Measurements from ENCODE around the gene MAN1C1.

MAN1C1 gene

DNA sequence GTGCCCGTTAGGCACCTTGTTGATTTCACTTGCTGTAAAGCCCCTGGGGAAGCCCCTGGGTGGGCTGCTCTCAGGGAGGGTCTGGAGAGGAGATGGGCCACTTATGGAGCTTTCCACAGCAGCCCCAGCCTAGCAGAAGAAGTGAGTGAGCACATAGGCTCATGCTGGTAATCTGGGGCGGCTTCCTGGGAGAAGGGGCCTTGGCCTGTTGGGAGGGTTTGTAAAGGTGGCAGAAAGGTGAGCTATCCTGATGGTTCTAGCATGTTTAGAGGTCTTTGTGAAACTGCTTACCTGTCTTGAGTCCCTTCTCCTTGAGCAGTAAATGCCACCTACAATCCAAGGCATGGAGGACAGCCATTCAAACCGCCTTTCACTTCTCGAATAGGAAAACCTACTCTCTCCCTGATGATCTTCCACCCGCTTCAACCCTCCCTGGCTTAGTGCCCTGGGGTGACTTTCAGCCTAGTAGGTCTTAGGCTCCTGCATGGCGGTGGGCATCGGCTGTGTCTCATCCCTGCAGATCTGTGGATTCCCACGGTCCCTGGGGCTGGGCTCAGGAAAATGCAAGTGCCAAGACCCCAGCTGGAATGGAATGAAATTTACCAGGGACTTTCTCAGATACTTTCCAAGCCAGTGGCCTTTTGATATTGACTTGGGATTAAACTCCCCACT is 95.8 kb downstream of the MAN1C1 start:
- TF ChIP-seq CTCF (conservative IDR thresholded peaks at IDR 0.05; ENCODE audit: low read depth, low read length) = no peak
- no peak for DNase-seq (ENCODE audit: low read depth)

DNA sequence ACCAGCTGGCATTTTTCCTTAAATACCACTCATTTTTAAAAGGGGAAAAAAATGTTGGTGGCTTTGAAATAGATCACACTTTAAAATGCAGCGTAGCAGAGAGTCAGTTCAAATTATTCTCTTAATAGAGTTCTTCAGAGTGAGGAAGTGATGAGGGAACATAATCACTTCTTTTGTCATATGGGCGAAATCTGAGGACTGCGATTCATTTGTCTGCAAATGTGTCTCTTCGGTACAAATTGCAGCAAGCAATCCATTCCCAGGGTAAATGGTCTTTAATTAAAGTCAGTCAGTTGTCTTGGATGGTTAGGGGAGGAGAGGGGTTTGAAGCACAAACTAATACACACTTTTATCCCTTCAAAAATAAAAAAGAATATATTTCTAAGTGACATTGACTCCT is 97.4 kb downstream of the MAN1C1 start:
- DNase-seq (ENCODE audit: low read depth) = no peak
- TF ChIP-seq CTCF (conservative IDR thresholded peaks at IDR 0.05; ENCODE audit: low read depth, low read length) = no peak

More for the DNA sequence above, 95.8 kb downstream of the MAN1C1 start:
- no peak overlapping the region for H3K4me3 ChIP-seq (ENCODE audit: low read depth, low read length)

GRCh38 chr1:25714372-25714931 is 97.9 kb downstream of the MAN1C1 start:
- no peak for DNase-seq (ENCODE audit: low read depth)
- H3K4me3 ChIP-seq (ENCODE audit: low read depth, low read length) = no peak overlapping the region
- TF ChIP-seq CTCF (conservative IDR thresholded peaks at IDR 0.05; ENCODE audit: low read depth, low read length) = no peak

More for the DNA sequence above, 97.4 kb downstream of the MAN1C1 start:
- no peak overlapping the region for H3K4me3 ChIP-seq (ENCODE audit: low read depth, low read length)

- no peak overlapping the region for H3K4me3 ChIP-seq (ENCODE audit: low read depth, low read length)
- peak; percentile 36 for DNase-seq (ENCODE audit: low read depth)
- TF ChIP-seq CTCF (conservative IDR thresholded peaks at IDR 0.05; ENCODE audit: low read depth, low read length) = no peak
Measured at GRCh38 chr1:25715888-25716287, 99.3 kb downstream of the MAN1C1 start.

DNA sequence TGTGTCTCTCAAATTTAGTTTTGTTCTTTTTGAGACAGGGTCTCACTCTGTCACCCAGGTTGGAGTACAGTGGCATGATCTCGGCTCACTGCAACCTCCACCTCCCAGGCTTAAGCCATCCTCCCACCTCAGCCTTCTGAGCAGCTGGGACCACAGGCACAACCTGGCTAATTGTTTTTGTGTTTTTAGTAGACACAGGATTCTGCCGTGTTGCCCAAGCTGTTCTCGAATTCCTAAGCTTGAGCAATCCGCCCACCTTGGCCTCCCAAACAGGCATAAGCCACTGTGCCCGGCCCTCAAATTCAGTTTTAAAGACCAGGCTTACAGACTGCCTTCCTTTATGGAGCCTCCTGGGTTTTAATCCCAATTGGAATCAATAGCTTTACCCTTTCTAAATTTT is 99.7 kb downstream of the MAN1C1 start:
- DNase-seq (ENCODE audit: low read depth) = no peak
- TF ChIP-seq CTCF (conservative IDR thresholded peaks at IDR 0.05; ENCODE audit: low read depth, low read length) = no peak
- H3K4me3 ChIP-seq (ENCODE audit: low read depth, low read length) = no peak overlapping the region

GRCh38 chr1:25718732-25719131 is 102.1 kb downstream of the MAN1C1 start:
- H3K4me3 ChIP-seq (ENCODE audit: low read depth, low read length) = no peak overlapping the region
- no peak for TF ChIP-seq CTCF (conservative IDR thresholded peaks at IDR 0.05; ENCODE audit: low read depth, low read length)
- no peak for DNase-seq (ENCODE audit: low read depth)

- DNase-seq (ENCODE audit: low read depth) = no peak
- no peak overlapping the region for H3K4me3 ChIP-seq (ENCODE audit: low read depth, low read length)
- no peak for TF ChIP-seq CTCF (conservative IDR thresholded peaks at IDR 0.05; ENCODE audit: low read depth, low read length)
Measured at GRCh38 chr1:25720624-25721023, 104.0 kb downstream of the MAN1C1 start.

All from choroid plexus epithelial cell (primary cell).